Nephron (organoid): ENCODE results near the gene HDAC4.

ENCODE experiments used
- H3K27ac Mint-ChIP-seq, 3 experiments: 2 replicates each; pipeline ENCODE4 v1.8.0; 2020; ENCODE audit warnings: mixed read lengths in 3 of 3, mild to moderate bottlenecking in 2 of 3, moderate library complexity in 1 of 3
- H3K27me3 Mint-ChIP-seq: 2 replicates; pipeline ENCODE4 v1.8.0; 2021; ENCODE audit warnings: low read depth, mild to moderate bottlenecking, moderate library complexity, mixed read lengths
- H3K36me3 Mint-ChIP-seq: 2 replicates; pipeline ENCODE4 v1.8.0; 2020; ENCODE audit warnings: low read depth, mixed read lengths
- H3K4me1 Mint-ChIP-seq: 2 replicates; pipeline ENCODE4 v1.8.0; 2020; ENCODE audit warnings: mixed read lengths
- H3K4me3 Mint-ChIP-seq, 3 experiments: 2 replicates each; pipeline ENCODE4 v1.8.0; 2020; ENCODE audit warnings: mild to moderate bottlenecking in 3 of 3, mixed read lengths in 3 of 3, moderate library complexity in 2 of 3
- H3K9me3 Mint-ChIP-seq: 2 replicates; pipeline ENCODE4 v1.8.0; 2020; ENCODE audit warnings: mixed read lengths
- CTCF ChIP-seq, 3 experiments: fragments of 200-600 bp; sonication (generic); IDR thresholded peaks; one replicate each; pipeline ENCODE4 v1.5.0; 2021; ENCODE audit warnings: antibody characterized with exemption in 3 of 3; ENCODE audit not compliant: unreplicated experiment in 3 of 3

Gene HDAC4

GRCh38 chr2:239145106-239145505 is 255.7 kb downstream of the HDAC4 start:
- Mint-ChIP-seq H3K36me3 (peaks cover 35% of the 10 kb centered on the region), H3K27ac (no peak overlapping the region), H3K4me3 (no peak overlapping the region), H3K27me3 (no peaks in the 10 kb centered on the region), H3K9me3 (no peaks in the 10 kb centered on the region), H3K4me1 (no peaks in the 10 kb centered on the region)
- no peak for TF ChIP-seq CTCF (IDR thresholded peaks at IDR 0.05; ENCODE audit: unreplicated experiment in 3 of 3)

- H3K4me3 Mint-ChIP-seq = no peak overlapping the region
- H3K27me3 Mint-ChIP-seq = no peaks in the 10 kb centered on the region
- peaks cover 34% of the 10 kb centered on the region for H3K36me3 Mint-ChIP-seq
- H3K4me1 Mint-ChIP-seq = no peaks in the 10 kb centered on the region
- H3K9me3 Mint-ChIP-seq = no peaks in the 10 kb centered on the region
- TF ChIP-seq CTCF (IDR thresholded peaks at IDR 0.05; ENCODE audit: unreplicated experiment in 3 of 3) = no peak
- H3K27ac Mint-ChIP-seq = no peak overlapping the region
Observed at GRCh38 chr2:239144713-239144999, 256.2 kb downstream of the HDAC4 start.

GRCh38 chr2:239143858-239144712 is 256.7 kb downstream of the HDAC4 start:
- H3K27ac Mint-ChIP-seq = no peak overlapping the region
- H3K9me3 Mint-ChIP-seq = no peaks in the 10 kb centered on the region
- no peaks in the 10 kb centered on the region for H3K27me3 Mint-ChIP-seq
- H3K36me3 Mint-ChIP-seq = peaks cover 37% of the 10 kb centered on the region
- peak; percentile 54 to 66 (median 64) for TF ChIP-seq CTCF (IDR thresholded peaks at IDR 0.05; ENCODE audit: unreplicated experiment in 3 of 3)
- H3K4me1 Mint-ChIP-seq = no peaks in the 10 kb centered on the region
- no peak overlapping the region for H3K4me3 Mint-ChIP-seq

GRCh38 chr2:239142806-239143205 is 258.0 kb downstream of the HDAC4 start:
- no peak overlapping the region for H3K27ac Mint-ChIP-seq
- H3K36me3 Mint-ChIP-seq = peaks cover 27% of the 10 kb centered on the region
- no peaks in the 10 kb centered on the region for H3K9me3 Mint-ChIP-seq
- TF ChIP-seq CTCF (IDR thresholded peaks at IDR 0.05; ENCODE audit: unreplicated experiment in 3 of 3) = no peak
- H3K4me3 Mint-ChIP-seq = no peak overlapping the region
- no peaks in the 10 kb centered on the region for H3K4me1 Mint-ChIP-seq
- no peaks in the 10 kb centered on the region for H3K27me3 Mint-ChIP-seq

- no peak for TF ChIP-seq CTCF (IDR thresholded peaks at IDR 0.05; ENCODE audit: unreplicated experiment in 3 of 3)
- no peak overlapping the region for H3K27ac Mint-ChIP-seq
Observed at GRCh38 chr2:239142296-239142695, 258.5 kb downstream of the HDAC4 start.

More at GRCh38 chr2:239142296-239142695, 258.5 kb downstream of the HDAC4 start:
- Mint-ChIP-seq H3K4me1 (no peaks in the 10 kb centered on the region), H3K27me3 (no peaks in the 10 kb centered on the region), H3K9me3 (no peaks in the 10 kb centered on the region), H3K4me3 (no peak overlapping the region), H3K36me3 (peaks cover 26% of the 10 kb centered on the region)
